NT2/D1 (cell line): Measurements from ENCODE around the gene COX7A2.

Source experiments
- DNase-seq: peaks from one replicate; pipeline ENCODE4 v3.0.0-alpha.2; 2011; ENCODE audit warnings: low read depth, low spot score
- H3K27me3 ChIP-seq: 2 replicates; pipeline ENCODE4 v1.6.0; 2011; ENCODE audit warnings: mild to moderate bottlenecking; ENCODE audit not compliant: insufficient read length, insufficient read depth
- H3K36me3 ChIP-seq: 2 replicates; pipeline ENCODE4 v1.6.1; 2011; ENCODE audit warnings: mild to moderate bottlenecking, low read length, mixed read lengths; ENCODE audit not compliant: insufficient read depth, insufficient read length
- H3K4me1 ChIP-seq: 2 replicates; pipeline ENCODE4 v1.5.1; 2011; ENCODE audit not compliant: insufficient read depth, insufficient read length
- H3K4me3 ChIP-seq: 2 replicates; pipeline ENCODE4 v1.5.1; 2011; ENCODE audit warnings: low read depth; ENCODE audit not compliant: insufficient read length
- H3K9ac ChIP-seq: 2 replicates; pipeline ENCODE4 v1.6.0; 2011; ENCODE audit warnings: low read depth; ENCODE audit not compliant: insufficient read length
- H3K9me3 ChIP-seq: 2 replicates; pipeline ENCODE4 v1.5.1; 2011; ENCODE audit warnings: mild to moderate bottlenecking, low read length; ENCODE audit not compliant: insufficient read depth
- SUZ12 ChIP-seq: IDR thresholded peaks from 2 replicates; pipeline ENCODE4 v1.6.1; 2011; ENCODE audit not compliant: insufficient read length, insufficient read depth; ENCODE audit errors: extremely low read depth
- YY1 ChIP-seq: IDR thresholded peaks from 2 replicates; pipeline ENCODE4 v1.6.1; 2011; ENCODE audit not compliant: insufficient read length, insufficient read depth
- ZNF274 ChIP-seq: IDR thresholded peaks from 2 replicates; pipeline ENCODE4 v1.6.1; 2011; ENCODE audit warnings: mild to moderate bottlenecking, low read depth, low read length

The COX7A2 gene

GRCh38 chr6:75267461-75267860, 23.9 kb upstream of the COX7A2 start:
- no peak overlapping the region for H3K9ac ChIP-seq
- no peak for DNase-seq
- no peak overlapping the region for H3K4me3 ChIP-seq
- TF ChIP-seq SUZ12 (no peak), YY1 (no peak), ZNF274 (no peak)
- no peaks in the 10 kb centered on the region for H3K4me1 ChIP-seq
- peaks cover 12% of the 10 kb centered on the region for H3K9me3 ChIP-seq
- no peaks in the 10 kb centered on the region for H3K27me3 ChIP-seq
- H3K36me3 ChIP-seq: peaks cover 24% of the 10 kb centered on the region

GRCh38 chr6:75266716-75267291, 23.2 kb upstream of the COX7A2 start:
- no peak for DNase-seq
- Histone ChIP-seq H3K36me3 (peaks cover 19% of the 10 kb centered on the region), H3K4me3 (no peak overlapping the region), H3K27me3 (no peaks in the 10 kb centered on the region), H3K9ac (no peak overlapping the region), H3K4me1 (no peaks in the 10 kb centered on the region), H3K9me3 (peaks cover 5% of the 10 kb centered on the region)
- TF ChIP-seq ZNF274: no peak

DNA sequence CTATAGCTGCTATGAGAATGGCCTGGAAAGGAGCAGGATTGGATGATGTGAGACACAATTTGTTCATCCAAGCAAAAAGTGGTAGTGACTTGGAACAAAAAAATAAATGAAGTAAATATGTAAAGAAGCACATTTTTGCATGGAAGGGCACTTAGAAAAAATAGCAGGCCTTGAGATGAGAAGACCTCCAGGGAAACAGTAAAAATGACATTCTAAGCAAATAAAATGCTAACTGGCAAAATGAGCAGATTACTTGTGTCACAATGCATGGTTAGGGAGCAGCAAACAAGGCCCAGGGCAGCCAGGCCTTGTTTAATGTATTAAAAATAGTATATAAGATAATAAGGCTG, 19.8 kb upstream of the COX7A2 start:
- no peak overlapping the region for H3K4me3 ChIP-seq
- H3K36me3 ChIP-seq: peaks cover 30% of the 10 kb centered on the region
- DNase-seq: no peak

GRCh38 chr6:75262716-75263400, 19.3 kb upstream of the COX7A2 start:
- Histone ChIP-seq H3K4me3 (no peak overlapping the region), H3K9me3 (no peaks in the 10 kb centered on the region), H3K27me3 (no peaks in the 10 kb centered on the region), H3K9ac (no peak overlapping the region), H3K4me1 (no peaks in the 10 kb centered on the region), H3K36me3 (peaks cover 33% of the 10 kb centered on the region)
- DNase-seq: no peak
- TF ChIP-seq ZNF274 (no peak), YY1 (no peak), SUZ12 (no peak)

More for the DNA sequence above, 19.8 kb upstream of the COX7A2 start:
- TF ChIP-seq ZNF274 (no peak), YY1 (no peak), SUZ12 (no peak)
- Histone ChIP-seq H3K9me3 (no peaks in the 10 kb centered on the region), H3K9ac (no peak overlapping the region), H3K27me3 (no peaks in the 10 kb centered on the region), H3K4me1 (no peaks in the 10 kb centered on the region)

GRCh38 chr6:75261299-75261698, 17.7 kb upstream of the COX7A2 start:
- no peak for DNase-seq
- Histone ChIP-seq H3K9ac (no peak overlapping the region), H3K27me3 (no peaks in the 10 kb centered on the region), H3K4me3 (no peak overlapping the region), H3K9me3 (no peaks in the 10 kb centered on the region), H3K4me1 (no peaks in the 10 kb centered on the region), H3K36me3 (peaks cover 33% of the 10 kb centered on the region)
- no peak for TF ChIP-seq SUZ12

- Histone ChIP-seq H3K27me3 (no peaks in the 10 kb centered on the region), H3K4me3 (no peak overlapping the region), H3K4me1 (no peaks in the 10 kb centered on the region), H3K9ac (no peak overlapping the region), H3K36me3 (peaks cover 38% of the 10 kb centered on the region), H3K9me3 (no peaks in the 10 kb centered on the region)
- no peak for TF ChIP-seq ZNF274
- TF ChIP-seq SUZ12: no peak
- no peak for TF ChIP-seq YY1
- no peak for DNase-seq
Observed at GRCh38 chr6:75257343-75258087, 13.9 kb upstream of the COX7A2 start.

DNA sequence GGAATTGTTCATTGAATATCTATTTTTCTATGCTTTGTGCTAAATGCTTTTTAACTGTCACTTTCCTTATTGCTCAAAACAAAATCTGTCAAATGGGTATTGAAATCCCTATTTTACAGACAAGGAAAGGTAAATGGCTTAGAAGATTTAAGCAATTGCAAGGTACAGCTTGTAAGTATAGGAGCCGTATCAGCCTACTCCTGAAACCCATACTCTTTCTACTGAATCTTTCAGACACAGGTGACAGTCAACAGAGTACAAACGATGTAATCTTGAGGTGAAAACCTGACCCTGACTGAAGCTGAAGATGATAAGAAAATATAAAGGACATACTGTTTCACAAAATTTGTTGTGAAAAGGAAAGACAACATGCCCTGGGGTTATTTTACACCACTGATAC, 7.0 kb upstream of the COX7A2 start:
- Histone ChIP-seq H3K9ac (no peak overlapping the region), H3K36me3 (peaks cover 10% of the 10 kb centered on the region), H3K4me1 (no peaks in the 10 kb centered on the region), H3K9me3 (no peaks in the 10 kb centered on the region), H3K27me3 (no peaks in the 10 kb centered on the region), H3K4me3 (no peak overlapping the region)
- TF ChIP-seq ZNF274 (no peak), SUZ12 (no peak), YY1 (no peak)
- no peak for DNase-seq
